Measurements from ENCODE around the gene TMA7B. TPM values are rescaled to one million over a fixed set of nuclear protein-coding genes. Genes with fewer than 3 reads are reported as not detected.

Gene TMA7B
- total and polyA plus RNA-seq, 2 of the 4 experiments (the other 2 are of a cell fraction), result not detected

DNA sequence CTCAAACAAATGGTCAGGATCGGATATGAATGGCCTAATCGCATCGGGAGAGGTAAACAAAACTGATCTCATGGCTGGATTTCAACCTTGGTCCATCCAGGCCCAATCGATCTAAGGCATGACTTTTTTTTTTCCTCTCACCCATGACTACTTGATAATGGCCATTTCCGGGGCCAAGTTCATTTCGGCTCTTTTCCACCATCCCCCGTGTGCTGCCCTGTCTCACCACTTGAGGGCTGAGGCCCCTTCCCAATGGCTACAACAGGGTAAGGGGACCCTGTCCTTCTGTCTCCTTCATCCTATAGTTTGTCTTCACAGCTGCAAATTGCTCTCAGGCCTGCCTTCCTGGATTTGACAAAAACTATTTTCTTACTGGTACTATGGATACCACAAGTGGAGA, 32.7 kb upstream of the TMA7B start:
- Histone ChIP-seq H2BK20ac (ENCODE audit: low read depth, low read length) (no peak overlapping the region), H3K27me3 (ENCODE audit: control insufficient read depth, insufficient read depth, low read length) (peaks cover 65% of the 10 kb centered on the region), H2BK15ac (ENCODE audit: low read depth, low read length) (no peak overlapping the region), H3K27ac (ENCODE audit: insufficient read depth, low read length) (no peak overlapping the region), H3K36me3 (ENCODE audit: control insufficient read depth, insufficient read depth, low read length) (no peaks in the 10 kb centered on the region), H4K20me1 (ENCODE audit: insufficient read depth, low read length) (no peaks in the 10 kb centered on the region), H3K18ac (ENCODE audit: low read depth, low read length) (no peak overlapping the region), H2BK5ac (ENCODE audit: low read depth, low read length, poor library complexity, severe bottlenecking) (no peak overlapping the region), H3K56ac (ENCODE audit: extremely low read depth, insufficient read depth, low read length) (no peak overlapping the region), H3K4me2 (ENCODE audit: low read depth, low read length) (no peak overlapping the region), H2AFZ (replicated peaks; ENCODE audit: low read length, poor library complexity) (no peak overlapping the region), H3K9ac (ENCODE audit: low read depth, low read length) (no peak overlapping the region), H4K8ac (ENCODE audit: low read depth in 2 of 2, low read length in 2 of 2) (no peak overlapping the region), H3K14ac (replicated peaks; ENCODE audit: low read depth, low read length) (no peak overlapping the region), H4K5ac (ENCODE audit: low read depth, low read length) (no peak overlapping the region), H3K9me3 (ENCODE audit: control insufficient read depth, insufficient read depth, low read length) (no peaks in the 10 kb centered on the region), H2AK9ac (replicated peaks; ENCODE audit: low read depth, low read length, poor library complexity) (no peak overlapping the region), H2BK120ac (ENCODE audit: low read depth, low read length) (no peak overlapping the region), H3K23ac (ENCODE audit: low read depth, low read length) (no peak overlapping the region), H3K4me3 (ENCODE audit: insufficient read depth, low read depth, low read length) (no peak overlapping the region), H3K4ac (ENCODE audit: low read depth, low read length) (no peak overlapping the region), H2AK5ac (ENCODE audit: low read depth, low read length) (no peak overlapping the region), H3K4me1 (ENCODE audit: control insufficient read depth, insufficient read depth, low read length) (no peaks in the 10 kb centered on the region; the same call in 1 of the 2 replicates), H3K79me1 (ENCODE audit: low read depth in 1 of 2, low read length in 2 of 2) (no peaks in the 10 kb centered on the region), H4K91ac (ENCODE audit: insufficient read depth, low read depth, low read length) (no peak overlapping the region), H3K9me1 (ENCODE audit: insufficient read depth, low read length) (no peaks in the 10 kb centered on the region; the same call in 1 of the 2 replicates)
- ChIA-PET POLR2A (ENCODE audit: unreplicated experiment) (no interaction called here), CTCF (interaction anchor here (0.5 kb wide), 1 partner anchor 51 kb away, joined by 5 read pairs; no protein-coding TSS in a partner anchor)
- 34% methylated on average over 6 of the region's 7 CpGs; no CpG with 5 or more reads in 1 of the 2 experiments for WGBS, 2 experiments (ENCODE audit: extremely low coverage in 2 of 2, insufficient read length in 1 of 2)
- in situ Hi-C loops (cut with MboI; ENCODE audit: low sequenced_read_pairs), result no loop called here
- ATAC-seq (ENCODE audit: low read depth) (no peak), DNase-seq (no peak)
- TF ChIP-seq, protein P1, sequence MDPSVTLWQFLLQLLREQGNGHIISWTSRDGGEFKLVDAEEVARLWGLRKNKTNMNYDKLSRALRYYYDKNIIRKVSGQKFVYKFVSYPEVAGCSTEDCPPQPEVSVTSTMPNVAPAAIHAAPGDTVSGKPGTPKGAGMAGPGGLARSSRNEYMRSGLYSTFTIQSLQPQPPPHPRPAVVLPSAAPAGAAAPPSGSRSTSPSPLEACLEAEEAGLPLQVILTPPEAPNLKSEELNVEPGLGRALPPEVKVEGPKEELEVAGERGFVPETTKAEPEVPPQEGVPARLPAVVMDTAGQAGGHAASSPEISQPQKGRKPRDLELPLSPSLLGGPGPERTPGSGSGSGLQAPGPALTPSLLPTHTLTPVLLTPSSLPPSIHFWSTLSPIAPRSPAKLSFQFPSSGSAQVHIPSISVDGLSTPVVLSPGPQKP (IDR thresholded peaks at IDR 0.05; ENCODE audit: borderline replicate concordance, low read depth, low read length), result no peak
- TF ChIP-seq RAD21 (IDR thresholded peaks at IDR 0.05; ENCODE audit: low read length) (no peak), FOS (IDR thresholded peaks at IDR 0.05; ENCODE audit: low read depth, low read length) (no peak), MXI1 (IDR thresholded peaks at IDR 0.05; ENCODE audit: borderline replicate concordance, low read depth, low read length) (no peak), CHD1 (IDR thresholded peaks at IDR 0.05; ENCODE audit: low read depth, low read length) (no peak), BHLHE40 (IDR thresholded peaks at IDR 0.05; ENCODE audit: low read depth, low read length) (no peak), RFX5 (IDR thresholded peaks at IDR 0.05; ENCODE audit: low read depth, low read length) (no peak), MAFK (IDR thresholded peaks at IDR 0.05; ENCODE audit: low read depth, low read length) (no peak), POLR2A (IDR thresholded peaks at IDR 0.05; ENCODE audit: low read depth, low read length) (no peak), NFE2L2 (IDR thresholded peaks at IDR 0.05; ENCODE audit: low read depth, low read length) (no peak), MAZ (IDR thresholded peaks at IDR 0.05; ENCODE audit: borderline replicate concordance, low read depth, low read length) (no peak), SMC3 (IDR thresholded peaks at IDR 0.05; ENCODE audit: low read depth, low read length) (no peak), RCOR1 (IDR thresholded peaks at IDR 0.05; ENCODE audit: insufficient replicate concordance, low read length) (no peak)
- TF ChIP-seq, protein P2, sequence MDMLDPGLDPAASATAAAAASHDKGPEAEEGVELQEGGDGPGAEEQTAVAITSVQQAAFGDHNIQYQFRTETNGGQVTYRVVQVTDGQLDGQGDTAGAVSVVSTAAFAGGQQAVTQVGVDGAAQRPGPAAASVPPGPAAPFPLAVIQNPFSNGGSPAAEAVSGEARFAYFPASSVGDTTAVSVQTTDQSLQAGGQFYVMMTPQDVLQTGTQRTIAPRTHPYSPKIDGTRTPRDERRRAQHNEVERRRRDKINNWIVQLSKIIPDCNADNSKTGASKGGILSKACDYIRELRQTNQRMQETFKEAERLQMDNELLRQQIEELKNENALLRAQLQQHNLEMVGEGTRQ (IDR thresholded peaks at IDR 0.05; ENCODE audit: low read depth, low read length), result no peak
- TF ChIP-seq, protein P3, sequence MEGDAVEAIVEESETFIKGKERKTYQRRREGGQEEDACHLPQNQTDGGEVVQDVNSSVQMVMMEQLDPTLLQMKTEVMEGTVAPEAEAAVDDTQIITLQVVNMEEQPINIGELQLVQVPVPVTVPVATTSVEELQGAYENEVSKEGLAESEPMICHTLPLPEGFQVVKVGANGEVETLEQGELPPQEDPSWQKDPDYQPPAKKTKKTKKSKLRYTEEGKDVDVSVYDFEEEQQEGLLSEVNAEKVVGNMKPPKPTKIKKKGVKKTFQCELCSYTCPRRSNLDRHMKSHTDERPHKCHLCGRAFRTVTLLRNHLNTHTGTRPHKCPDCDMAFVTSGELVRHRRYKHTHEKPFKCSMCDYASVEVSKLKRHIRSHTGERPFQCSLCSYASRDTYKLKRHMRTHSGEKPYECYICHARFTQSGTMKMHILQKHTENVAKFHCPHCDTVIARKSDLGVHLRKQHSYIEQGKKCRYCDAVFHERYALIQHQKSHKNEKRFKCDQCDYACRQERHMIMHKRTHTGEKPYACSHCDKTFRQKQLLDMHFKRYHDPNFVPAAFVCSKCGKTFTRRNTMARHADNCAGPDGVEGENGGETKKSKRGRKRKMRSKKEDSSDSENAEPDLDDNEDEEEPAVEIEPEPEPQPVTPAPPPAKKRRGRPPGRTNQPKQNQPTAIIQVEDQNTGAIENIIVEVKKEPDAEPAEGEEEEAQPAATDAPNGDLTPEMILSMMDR (conservative IDR thresholded peaks at IDR 0.05; ENCODE audit: low read depth, low read length), result no peak
- dilution Hi-C loops (cut with HindIII; ENCODE audit: low sequenced_read_pairs, unreplicated experiment), result no loop called here
- no TSS peak for BruUV-seq (replicated peaks)
- intact Hi-C loops (cut with micrococcal nuclease), result no loop called here
